ENCODE data around the gene HOXC5. TPM values are rescaled to one million over a fixed set of nuclear protein-coding genes. Genes with fewer than 3 reads are reported as not detected.

HOXC5 gene
- total RNA-seq, 1 experiment from 2014 or later, result not detected

- Mint-ChIP-seq H3K27ac (no peak overlapping the region), H3K4me3 (no peak overlapping the region), H3K27me3 (ENCODE audit: low read depth) (peaks cover 97% of the 10 kb centered on the region), H3K4me1 (peaks cover 6 to 54% of the 10 kb centered on the region in 2 experiments), H3K36me3 (ENCODE audit: insufficient read depth in 1 of 3, low read depth in 3 of 3) (no peaks in the 10 kb centered on the region; a peak in 1 of 7 replicates), H3K9me3 (peaks cover 0 to 5% of the 10 kb centered on the region in 2 experiments; a peak in 1 of 5 replicates)
- no peak overlapping the region for H4K5ac ChIP-seq (ENCODE audit: insufficient read length, low read depth, low read length)
- H2BK12ac ChIP-seq (ENCODE audit: insufficient read length, low read depth, low read length), result no peak overlapping the region
- no peaks in the 10 kb centered on the region for H3K9me3 ChIP-seq (ENCODE audit: control insufficient read depth, low read depth, low read length)
- no peaks in the 10 kb centered on the region for H3K79me2 ChIP-seq (ENCODE audit: insufficient read depth, low read length)
- H3K23me2 ChIP-seq (ENCODE audit: insufficient read length, low read depth, low read length, poor library complexity, severe bottlenecking), result no peaks in the 10 kb centered on the region
- H3K27me3 ChIP-seq (ENCODE audit: insufficient read depth, low read length), result peaks cover 88% of the 10 kb centered on the region
- no peak overlapping the region for H4K91ac ChIP-seq (ENCODE audit: insufficient read length, low read depth, low read length)
- no peak overlapping the region for H3K18ac ChIP-seq (ENCODE audit: insufficient read length, low read depth, low read length)
- peaks cover 7% of the 10 kb centered on the region; the same call in 1 of the 2 replicates for H3K4me1 ChIP-seq (ENCODE audit: insufficient read depth, low read length)
- no peak overlapping the region for H2BK5ac ChIP-seq (ENCODE audit: insufficient read length, low read length)
- no peak overlapping the region; the same call in 1 of the 2 replicates for H3K14ac ChIP-seq (ENCODE audit: insufficient read depth, low read length)
- no peak overlapping the region for H3T11ph ChIP-seq (ENCODE audit: low read length)
- no peak overlapping the region for H2BK15ac ChIP-seq (ENCODE audit: low read depth, low read length)
- H3K79me1 ChIP-seq (ENCODE audit: insufficient read depth, low read depth, low read length, poor library complexity, severe bottlenecking), result no peaks in the 10 kb centered on the region
- no CpG with 5 or more reads among the region's 38 CpGs for WGBS (ENCODE audit: extremely low coverage, insufficient read length, low lambda C conversion rate)
- H2BK120ac ChIP-seq (ENCODE audit: low read depth, low read length, poor library complexity, severe bottlenecking), result no peak overlapping the region
- no peak for DNase-seq
- H2BK20ac ChIP-seq (ENCODE audit: low read depth, low read length, poor library complexity, severe bottlenecking), result no peak overlapping the region
- H2AFZ ChIP-seq (ENCODE audit: low read length), result no peak overlapping the region
- H3K56ac ChIP-seq (ENCODE audit: insufficient read length, low read depth, low read length), result no peak overlapping the region
- no peaks in the 10 kb centered on the region for H4K20me1 ChIP-seq (ENCODE audit: control insufficient read depth, insufficient read depth, insufficient read length)
- no peak for TF ChIP-seq CTCF (conservative IDR thresholded peaks at IDR 0.05)
- no peak overlapping the region for H3K9ac ChIP-seq (ENCODE audit: extremely low read depth, insufficient read length, low read length)
- peak overlapping the region; percentile 11 for H3K4me2 ChIP-seq (ENCODE audit: insufficient read depth, insufficient read length, low read length)
- no peak overlapping the region for H4K8ac ChIP-seq (replicated peaks; ENCODE audit: insufficient read length, low read depth, low read length)
- no peak overlapping the region for H2AK5ac ChIP-seq (ENCODE audit: insufficient read length, low read length)
- no peak overlapping the region for H3K27ac ChIP-seq (ENCODE audit: insufficient read length, low read depth, low read length)
- H3K4ac ChIP-seq (ENCODE audit: low read depth, low read length), result no peak overlapping the region
- H3K23ac ChIP-seq (ENCODE audit: insufficient read length, low read depth, low read length), result no peak overlapping the region
Observed at GRCh38 chr12:54060174-54060974, 27.5 kb downstream of the HOXC5 start.
